Measurements from ENCODE around the gene USP11.
A peak's percentile ranks its signal among the peaks of the same experiment; 100 is the strongest.

USP11 gene

DNA sequence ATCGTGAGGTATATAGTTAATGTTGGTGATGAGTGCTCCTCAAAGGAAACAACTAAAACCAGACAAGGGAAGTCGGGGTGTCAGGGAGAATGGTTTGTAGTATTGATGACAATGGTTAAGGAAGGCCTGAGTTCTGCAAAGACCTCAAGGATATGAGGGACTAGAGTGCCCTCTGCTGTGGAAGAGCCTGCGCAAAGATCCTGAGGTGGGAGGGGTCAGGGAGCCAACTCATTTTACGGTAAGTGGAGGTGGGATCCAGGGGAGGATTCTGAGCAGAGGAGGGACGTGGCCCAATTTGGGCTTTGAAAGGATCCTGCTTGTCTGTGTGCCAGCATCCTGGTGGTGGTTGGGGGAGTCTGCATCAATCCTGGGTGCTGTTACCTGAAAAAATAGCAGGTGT lies 27.8 kb upstream of the USP11 start:
- DNase-seq = no peak

DNA sequence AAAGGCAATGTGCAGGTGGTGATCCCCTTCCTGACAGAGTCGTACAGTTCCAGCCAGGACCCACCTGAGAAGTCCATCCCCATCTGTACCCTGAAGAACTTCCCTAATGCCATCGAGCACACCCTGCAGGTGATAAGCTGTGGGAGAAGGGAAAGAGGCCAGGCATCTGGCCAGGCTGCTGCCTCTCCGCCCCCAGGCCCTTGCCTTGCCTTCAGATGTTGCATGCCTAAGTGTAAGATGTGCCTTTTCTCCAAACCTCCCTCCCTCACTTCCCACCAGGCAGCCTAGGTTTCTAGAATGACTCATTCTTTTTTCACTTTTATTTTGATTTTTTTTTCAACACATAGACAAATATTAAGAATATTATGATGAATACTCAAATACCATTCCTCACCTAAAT lies 26.5 kb upstream of the USP11 start:
- no peak for DNase-seq

DNA sequence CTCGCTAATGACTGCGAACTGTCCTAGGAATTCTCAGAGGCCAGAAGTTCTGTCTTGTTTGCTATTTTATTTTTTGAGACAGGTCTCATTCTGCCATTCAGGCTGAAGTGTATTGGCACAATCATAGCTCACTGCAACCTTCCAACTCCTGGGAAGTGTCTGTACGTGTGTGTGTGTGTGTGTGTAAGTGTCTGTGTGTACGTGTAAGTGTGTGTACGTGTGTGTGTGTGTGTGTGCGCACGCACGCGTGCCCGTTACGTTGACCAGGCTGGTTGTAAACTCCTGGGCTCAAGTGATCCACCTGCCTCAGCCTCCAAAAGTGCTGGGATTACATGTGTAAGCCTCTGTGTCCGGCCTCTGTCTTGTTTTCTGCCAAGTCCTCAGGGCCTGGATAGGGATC lies 24.7 kb upstream of the USP11 start:
- no peak for DNase-seq

DNA sequence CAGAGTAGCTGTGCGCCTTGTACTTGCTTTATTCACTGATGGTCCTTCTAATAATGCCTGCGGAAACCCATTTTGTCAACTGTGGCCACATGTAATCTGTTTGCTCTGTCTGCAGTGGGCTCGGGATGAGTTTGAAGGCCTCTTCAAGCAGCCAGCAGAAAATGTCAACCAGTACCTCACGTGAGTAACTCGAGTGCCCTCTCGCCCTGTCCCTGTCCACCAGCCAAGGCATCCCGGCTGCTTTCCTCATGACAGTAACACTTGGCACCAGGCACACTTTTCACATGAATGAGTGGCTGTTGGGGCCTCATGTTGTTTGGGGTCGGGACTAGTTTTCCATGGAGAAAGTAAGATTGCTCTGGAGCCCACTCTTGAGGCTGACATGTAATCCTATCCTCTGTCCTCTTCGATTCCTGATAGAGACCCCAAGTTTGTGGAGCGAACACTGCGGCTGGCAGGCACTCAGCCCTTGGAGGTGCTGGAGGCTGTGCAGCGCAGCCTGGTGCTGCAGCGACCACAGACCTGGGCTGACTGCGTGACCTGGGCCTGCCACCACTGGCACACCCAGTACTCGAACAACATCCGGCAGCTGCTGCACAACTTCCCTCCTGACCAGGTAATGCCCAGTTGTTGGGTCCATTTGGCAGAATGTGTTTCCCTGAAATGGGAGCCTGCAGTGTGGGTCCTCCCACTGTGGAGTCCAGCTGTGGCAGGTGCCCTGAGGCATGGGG lies 23.1 kb upstream of the USP11 start:
- no peak for DNase-seq

DNA sequence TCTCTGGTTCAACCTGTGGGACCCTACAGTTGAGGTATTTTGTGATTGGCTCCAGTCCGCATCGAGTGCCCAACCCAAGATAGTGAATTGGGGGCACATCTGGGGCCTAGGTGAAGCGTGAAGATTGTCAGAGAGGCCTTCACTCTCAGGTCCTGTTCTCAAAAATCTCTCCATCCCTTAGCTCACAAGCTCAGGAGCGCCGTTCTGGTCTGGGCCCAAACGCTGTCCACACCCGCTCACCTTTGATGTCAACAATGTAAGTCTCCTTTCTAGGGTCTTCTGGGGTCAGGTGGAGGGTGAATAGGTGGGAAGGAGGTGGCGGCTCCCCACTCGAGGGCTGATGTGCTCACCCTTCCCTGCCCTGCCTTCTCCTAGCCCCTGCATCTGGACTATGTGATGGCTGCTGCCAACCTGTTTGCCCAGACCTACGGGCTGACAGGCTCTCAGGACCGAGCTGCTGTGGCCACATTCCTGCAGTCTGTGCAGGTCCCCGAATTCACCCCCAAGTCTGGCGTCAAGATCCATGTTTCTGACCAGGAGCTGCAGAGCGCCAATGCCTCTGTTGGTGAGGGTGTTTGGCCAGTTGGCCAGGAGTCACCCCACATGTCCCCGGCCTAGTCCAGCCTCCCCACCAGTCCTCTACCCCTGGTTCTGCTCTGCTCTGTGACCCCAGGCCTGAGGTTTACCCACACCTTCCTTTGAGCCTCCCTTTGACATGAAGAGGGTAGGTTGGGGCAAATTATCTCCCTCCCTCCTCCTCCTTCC lies 22.0 kb upstream of the USP11 start:
- DNase-seq = no peak

DNA sequence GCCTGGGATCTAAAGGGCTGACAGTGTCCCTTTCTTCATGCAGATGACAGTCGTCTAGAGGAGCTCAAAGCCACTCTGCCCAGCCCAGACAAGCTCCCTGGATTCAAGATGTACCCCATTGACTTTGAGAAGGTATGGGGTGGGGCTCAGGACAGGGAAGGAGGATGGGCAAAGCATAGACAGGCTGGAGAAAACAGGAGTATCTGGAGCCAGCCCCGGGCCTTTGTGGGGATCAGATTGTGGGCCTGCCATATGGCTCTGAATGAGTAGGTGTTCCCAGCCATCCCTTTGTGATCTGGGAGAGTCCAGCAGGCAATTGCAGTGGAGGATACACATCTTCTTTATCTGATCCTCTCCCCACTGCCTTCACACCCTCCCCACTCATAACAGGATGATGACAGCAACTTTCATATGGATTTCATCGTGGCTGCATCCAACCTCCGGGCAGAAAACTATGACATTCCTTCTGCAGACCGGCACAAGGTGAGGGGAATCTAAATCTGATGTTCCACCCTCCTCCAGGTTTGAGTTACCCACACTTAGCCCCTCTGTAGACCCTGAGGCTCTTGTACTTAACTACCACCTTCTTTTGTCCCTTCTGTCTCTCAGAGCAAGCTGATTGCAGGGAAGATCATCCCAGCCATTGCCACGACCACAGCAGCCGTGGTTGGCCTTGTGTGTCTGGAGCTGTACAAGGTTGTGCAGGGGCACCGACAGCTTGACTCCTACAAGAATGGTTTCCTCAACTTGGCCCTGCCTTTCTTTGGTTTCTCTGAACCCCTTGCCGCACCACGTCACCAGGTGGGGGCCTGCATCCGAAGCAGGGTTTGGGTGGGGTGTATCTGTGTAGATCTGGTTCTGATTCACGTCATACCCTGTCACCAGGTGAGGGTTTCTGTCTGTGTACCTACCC lies 20.2 kb upstream of the USP11 start:
- DNase-seq = no peak

DNA sequence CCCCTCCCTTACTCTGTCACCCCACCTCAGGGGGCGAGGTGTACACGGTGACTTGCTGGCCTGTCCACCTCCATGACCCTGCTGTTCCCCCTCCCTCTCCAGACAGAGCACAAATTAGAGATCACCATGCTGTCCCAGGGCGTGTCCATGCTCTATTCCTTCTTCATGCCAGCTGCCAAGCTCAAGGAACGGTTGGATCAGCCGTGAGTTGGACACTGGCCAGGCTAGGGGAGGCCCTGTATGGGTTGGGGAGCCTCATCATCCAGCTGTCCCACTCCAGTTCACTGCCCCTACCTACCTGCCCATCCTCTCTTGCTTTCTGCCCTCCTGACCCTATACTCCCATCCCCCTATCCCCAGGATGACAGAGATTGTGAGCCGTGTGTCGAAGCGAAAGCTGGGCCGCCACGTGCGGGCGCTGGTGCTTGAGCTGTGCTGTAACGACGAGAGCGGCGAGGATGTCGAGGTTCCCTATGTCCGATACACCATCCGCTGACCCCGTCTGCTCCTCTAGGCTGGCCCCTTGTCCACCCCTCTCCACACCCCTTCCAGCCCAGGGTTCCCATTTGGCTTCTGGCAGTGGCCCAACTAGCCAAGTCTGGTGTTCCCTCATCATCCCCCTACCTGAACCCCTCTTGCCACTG lies 18.3 kb upstream of the USP11 start:
- DNase-seq = no peak

DNA sequence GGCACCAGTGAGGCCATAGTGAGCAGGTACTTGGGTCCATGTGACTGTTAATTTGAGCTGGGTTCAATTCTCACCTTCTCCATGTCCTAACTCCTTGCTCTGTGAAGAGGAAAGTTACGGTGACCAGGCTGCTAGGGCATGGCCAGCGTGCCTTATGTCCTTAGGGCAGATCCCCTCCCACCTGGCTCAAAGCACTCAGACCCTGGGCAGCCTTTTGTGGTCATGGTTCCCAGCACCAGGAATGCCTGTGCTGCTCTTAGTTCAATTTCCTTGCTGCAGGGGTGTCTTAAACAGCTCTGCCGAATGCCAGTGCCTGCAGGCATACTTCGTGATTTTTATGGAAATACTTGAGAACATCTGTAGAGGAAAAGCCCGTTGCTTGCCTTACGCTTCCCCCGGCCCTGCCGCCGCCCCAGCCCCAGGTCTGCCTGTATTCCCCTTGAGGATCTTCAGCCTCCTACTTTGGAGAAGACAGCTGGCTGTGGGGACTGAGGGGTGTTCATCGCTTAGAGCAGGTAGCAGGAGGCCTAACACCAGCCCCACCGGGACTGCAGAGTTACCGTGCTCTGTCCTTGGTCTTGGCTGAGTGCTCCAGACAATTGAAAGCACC lies 17.4 kb upstream of the USP11 start:
- no peak for DNase-seq

DNA sequence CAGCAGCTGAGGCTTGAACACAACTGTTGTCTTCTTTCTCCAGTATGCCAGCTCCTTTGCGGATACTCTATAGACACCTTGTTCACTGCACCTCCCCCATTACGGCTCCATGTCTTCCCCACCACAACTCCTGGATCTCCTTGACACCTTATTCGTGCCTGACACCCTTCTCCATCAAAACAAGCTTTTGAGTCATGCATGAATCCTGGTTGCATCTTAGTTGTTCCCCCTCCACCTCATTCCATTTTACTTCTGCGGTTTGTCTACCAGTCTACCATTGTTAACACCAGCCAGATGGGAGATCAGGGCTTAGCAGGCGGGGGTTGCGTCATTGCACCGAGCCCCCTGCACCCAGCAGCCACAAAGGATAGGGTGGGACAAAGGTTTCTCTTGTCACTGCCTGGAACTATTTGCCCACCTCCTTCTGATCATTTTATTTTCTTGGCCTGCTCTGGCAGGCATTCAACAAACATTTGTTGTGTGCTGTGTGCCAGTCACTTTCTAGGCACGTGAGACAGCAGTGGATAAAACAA lies 16.4 kb upstream of the USP11 start:
- DNase-seq = no peak

DNA sequence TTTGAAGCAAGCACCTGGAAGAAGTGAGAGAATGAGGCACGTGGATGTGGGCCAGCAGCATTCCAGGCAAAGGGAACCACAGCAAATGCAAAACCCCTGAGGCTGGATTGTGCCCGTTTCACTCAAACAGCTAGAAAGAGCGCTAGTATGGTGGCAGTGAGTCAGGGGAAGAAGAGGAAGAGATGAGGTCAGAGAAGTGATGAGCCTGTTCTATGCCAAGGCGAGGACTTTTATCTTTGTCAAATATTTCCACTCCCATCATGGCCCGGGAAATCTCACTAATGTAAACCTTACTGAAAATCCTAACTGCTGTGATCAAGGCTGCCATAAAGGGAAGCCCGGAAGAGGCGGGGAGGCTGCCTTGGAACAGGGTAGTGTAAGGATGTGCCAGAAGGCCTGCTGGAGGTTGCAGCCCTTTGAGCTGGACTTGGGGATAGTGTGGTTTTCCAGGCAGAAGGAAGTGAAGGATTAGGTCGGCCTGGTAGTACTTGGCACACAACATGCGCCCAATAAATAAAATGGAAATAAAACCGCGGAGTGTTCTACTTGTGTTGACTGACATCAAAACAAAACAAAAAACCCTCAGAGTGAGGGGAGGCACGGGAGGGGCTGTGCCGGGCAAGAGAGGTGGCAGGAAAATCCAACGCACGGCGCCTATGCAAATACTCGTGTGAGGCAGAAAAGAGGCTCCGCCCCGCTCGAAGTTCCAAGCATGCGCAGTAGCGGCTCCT lies 15.5 kb upstream of the USP11 start:
- no peak for DNase-seq

DNA sequence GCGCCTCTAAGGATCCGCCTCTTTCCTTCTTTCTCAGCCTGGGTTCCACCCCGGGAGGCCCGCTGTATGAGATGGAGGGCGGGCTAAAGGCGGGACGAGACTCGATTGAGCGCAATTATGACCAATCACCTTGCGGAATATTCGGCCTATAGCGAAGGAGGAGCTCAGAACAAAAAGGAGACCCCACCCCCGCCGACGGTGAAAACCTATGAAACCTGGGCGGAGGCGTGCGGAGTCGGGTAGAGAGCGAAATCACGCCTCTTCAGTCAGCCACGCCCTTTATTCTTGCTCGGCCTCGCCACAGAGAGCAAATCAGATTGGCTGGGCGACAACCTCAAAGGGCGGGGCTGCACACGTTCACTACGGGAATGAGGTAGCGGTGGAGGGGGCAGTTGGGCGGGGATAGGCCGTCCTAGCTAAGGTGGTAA lies 14.9 kb upstream of the USP11 start:
- peak; percentile 99 for DNase-seq

DNA sequence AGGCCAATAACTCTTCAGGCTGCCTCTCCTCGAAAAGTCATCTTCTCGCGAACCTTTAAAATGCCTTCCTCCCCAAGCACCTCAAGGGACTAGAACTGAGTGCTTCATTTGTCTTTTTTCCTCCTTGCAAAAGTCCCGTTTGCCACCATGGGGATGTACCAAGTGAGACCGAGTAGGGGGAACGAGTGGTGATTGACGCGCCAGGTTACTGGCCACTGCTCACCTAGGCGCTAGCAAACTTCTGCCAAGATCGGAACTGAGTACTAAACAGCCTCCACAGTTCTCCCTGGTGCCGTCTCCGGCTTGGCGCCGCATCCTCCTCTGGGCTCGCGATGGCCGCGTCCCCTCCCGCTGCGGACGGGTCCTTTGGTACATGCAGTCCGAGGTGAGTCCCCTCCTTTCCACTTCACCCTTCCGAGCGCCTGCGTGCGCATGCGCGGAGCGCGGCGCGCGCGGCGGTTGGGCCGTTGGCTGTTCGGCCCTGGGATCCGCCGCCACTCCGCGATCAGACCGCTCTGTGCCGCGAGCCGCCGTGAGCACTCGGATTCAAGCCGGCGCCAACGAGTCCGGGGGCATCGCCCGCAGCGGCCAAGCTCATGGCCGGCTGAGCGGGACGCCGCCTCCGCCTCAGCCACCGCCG lies 14.4 kb upstream of the USP11 start, which contains the start of gene CDK16:
TSS of gene CDK16 (plus strand) at position 402 of the 640 bp plus-strand sequence. CDS start 4,877 bp downstream, outside the sequence.
- DNase-seq = peak; percentile 93

DNA sequence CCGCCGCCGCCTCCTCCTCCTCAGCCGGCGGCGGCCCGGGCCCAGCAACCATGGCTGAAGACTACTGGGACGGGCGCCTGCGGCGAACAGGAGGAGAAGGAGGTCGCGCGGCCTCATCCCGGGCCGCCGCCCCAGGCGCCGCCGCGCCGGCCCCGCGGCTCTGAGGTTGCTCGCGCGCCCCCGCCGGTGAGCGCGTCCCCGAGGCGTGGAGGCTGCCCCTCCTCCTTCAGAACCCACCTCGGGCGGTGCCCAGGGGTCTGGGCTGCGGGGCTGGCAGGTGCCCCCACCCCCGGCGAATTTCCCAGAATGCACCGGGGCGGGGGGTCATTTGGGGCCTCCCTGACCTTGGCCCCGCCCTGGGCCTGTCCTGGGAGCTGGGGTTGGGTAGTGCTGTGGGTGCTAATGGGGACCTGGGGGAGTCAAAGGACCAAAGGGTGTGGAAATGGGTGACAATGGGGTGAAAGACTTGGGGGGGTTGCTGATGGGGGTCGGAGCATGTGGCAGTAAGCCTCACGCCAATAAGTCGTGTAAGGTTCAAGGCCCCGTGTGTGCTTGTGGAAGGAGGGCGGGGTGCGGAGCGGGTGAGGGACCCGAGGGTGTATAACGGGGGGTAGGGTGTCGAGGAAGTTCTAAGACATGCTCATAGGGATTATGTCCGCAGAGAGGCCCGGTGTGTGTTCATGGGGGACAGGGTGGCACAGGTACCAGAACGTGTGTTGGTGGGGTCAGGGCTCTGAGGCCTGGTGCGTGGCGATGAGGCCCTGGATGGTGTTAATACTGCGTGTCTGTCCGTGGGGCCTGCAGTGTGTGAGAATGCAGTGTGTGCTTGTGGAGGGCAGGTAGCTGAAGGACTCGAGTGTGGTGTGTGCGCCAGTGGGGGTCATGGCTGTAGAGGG lies 13.6 kb upstream of the USP11 start:
- no peak for DNase-seq

DNA sequence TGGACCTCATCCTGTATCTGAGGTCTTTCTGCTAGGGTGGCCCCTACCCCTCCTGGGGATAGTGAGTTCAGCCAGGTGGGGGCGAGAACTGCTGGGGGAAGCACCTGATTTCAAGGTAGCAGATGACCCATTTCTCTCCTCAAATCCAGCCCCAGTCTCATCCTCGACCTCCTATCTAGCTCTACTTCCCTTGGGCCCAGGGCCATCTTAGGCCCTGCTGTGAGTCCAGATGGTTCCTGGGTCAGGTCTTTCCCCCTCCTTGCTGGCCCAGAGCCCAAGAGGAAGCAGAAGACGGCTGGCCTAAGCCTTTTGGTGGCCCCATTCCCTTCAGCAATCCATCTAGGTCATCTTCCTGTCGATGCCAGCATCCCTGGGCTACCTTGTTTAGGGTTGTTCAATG lies 11.1 kb upstream of the USP11 start:
- DNase-seq = no peak

DNA sequence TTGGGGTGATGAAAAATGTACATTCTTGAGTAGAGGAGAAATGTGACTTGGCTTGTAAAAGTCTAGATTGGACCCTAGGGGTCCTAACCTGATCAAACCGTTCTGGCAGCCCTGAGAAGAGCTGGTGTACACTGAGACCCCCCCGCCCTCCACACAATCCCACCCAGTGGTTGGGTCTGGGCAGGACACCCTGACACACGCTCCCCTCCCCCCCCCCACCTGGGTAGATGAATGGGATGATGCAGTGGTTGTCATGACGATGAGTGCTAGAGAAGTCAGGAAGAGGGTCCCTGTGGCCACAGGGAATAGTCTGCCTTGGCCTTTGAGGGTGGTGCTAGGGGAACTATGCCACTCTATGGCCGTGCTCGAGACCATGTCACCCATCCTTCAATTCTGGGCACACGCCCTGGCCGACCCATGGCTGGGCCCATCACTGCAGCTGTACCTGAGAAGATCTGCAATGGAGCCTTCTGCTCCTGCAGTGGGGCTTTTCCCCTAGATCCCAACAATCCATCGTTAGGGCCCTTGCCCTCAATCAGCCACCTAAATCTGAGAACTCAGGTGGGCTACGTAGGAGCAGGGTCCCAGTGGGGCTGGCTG lies 10.0 kb upstream of the USP11 start:
- no peak for DNase-seq

DNA sequence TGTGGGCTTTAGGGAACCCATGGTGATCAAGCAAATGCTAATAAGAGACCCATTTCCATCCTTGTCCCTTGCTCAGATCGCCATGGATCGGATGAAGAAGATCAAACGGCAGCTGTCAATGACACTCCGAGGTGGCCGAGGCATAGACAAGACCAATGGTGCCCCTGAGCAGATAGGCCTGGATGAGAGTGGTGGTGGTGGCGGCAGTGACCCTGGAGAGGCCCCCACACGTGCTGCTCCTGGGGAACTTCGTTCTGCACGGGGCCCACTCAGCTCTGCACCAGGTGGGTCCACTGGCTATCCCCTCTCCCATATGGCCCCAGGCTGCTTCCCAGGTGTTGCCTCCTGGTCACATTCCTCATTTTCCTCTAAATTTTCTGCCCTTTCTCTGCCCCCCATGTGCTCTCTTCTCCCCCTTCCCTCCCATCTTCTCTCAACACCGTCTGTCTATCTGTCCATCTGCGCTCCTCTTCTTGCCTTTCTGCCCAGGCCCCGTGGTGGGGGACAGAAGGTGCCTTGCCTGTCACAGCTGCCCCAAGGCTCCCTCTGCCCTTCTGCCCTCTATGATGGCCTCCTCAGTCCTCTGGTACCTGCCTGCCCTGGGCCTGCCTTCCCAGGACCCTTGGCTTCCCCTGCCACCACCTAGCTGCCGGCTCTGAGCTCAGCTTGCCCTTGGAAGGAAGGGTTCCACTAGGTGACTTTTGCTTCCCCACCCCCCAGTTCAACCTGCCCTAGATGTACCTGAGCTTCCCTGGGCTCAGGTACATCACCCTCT lies 9.1 kb upstream of the USP11 start:
- no peak for DNase-seq

DNA sequence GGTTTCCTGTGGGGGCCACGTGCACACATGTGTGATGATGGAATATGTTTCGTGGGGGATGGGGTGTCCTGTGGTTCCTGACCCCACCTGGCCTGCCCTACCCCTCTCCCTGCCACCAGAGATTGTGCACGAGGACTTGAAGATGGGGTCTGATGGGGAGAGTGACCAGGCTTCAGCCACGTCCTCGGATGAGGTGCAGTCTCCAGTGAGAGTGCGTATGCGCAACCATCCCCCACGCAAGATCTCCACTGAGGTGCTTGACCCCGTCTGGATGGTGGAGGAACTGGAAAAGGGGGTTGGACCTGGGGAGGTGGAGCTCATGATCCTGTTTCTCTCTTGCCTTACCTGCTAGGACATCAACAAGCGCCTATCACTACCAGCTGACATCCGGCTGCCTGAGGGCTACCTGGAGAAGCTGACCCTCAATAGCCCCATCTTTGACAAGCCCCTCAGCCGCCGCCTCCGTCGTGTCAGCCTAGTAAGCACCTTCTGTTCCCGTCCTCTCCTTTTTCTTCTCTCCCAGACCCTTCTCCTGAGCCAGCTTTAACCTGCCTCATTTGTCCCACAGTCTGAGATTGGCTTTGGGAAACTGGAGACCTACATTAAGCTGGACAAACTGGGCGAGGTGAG lies 8.4 kb upstream of the USP11 start:
- no peak for DNase-seq

DNA sequence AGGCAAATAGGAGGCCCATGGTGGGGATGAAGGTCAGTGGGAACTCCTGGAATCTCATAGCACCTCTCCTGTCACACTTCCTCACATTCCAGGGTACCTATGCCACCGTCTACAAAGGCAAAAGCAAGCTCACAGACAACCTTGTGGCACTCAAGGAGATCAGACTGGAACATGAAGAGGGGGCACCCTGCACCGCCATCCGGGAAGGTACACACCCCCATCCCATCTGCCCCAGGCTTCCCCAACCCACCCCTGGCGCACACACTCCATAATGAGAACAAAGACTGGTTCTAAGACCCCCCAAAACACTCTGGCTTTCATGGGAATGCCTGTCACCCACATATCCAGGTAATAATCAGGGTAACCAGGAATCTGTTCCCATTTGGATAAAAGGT lies 7.9 kb upstream of the USP11 start:
- no peak for DNase-seq
